HCT116 (cell line): ENCODE results near the gene KRT13.

Experiments
- CBX3 ChIP-seq: IDR thresholded peaks from 2 replicates; pipeline ENCODE4 v1.6.1; 2012; ENCODE audit warnings: low read depth
- FOSL1 ChIP-seq: IDR thresholded peaks from 2 replicates; pipeline ENCODE4 v1.6.1; 2012; ENCODE audit warnings: low read depth
- JUND ChIP-seq: IDR thresholded peaks from 2 replicates; pipeline ENCODE4 v1.6.1; 2012
- POLR2A ChIP-seq: IDR thresholded peaks from 2 replicates; pipeline ENCODE4 v1.7.0; 2011; ENCODE audit warnings: borderline replicate concordance; ENCODE audit not compliant: insufficient read depth, insufficient read length; ENCODE audit errors: extremely low read depth
- TCF7L2 ChIP-seq: IDR thresholded peaks from 2 replicates; pipeline ENCODE4 v1.7.0; 2011; ENCODE audit warnings: borderline replicate concordance, inconsistent platforms; ENCODE audit not compliant: insufficient read depth, insufficient read length; ENCODE audit errors: extremely low read depth
- TF ChIP-seq, protein P1 (sequence below), 3 experiments: fragments of 200-600 bp in 1 of 3; sonication (generic) in 1 of 3; IDR thresholded peaks in 2 of 3; conservative IDR thresholded peaks in 1 of 3; 2 replicates each; pipeline ENCODE4 v1.5.1; 2012 to 2017; ENCODE audit warnings: low read depth in 2 of 3, low read length in 2 of 3, antibody characterized with exemption in 1 of 3, borderline replicate concordance in 1 of 3, control low read depth in 1 of 3, mild to moderate bottlenecking in 1 of 3, mixed read lengths in 1 of 3, mixed run types in 1 of 3, moderate library complexity in 1 of 3; ENCODE audit not compliant: insufficient read depth in 1 of 3

- TF ChIP-seq POLR2A, result no peak
- TF ChIP-seq TCF7L2, result no peak
- no peak for TF ChIP-seq FOSL1
- no peak for TF ChIP-seq CBX3
- TF ChIP-seq, protein P1, sequence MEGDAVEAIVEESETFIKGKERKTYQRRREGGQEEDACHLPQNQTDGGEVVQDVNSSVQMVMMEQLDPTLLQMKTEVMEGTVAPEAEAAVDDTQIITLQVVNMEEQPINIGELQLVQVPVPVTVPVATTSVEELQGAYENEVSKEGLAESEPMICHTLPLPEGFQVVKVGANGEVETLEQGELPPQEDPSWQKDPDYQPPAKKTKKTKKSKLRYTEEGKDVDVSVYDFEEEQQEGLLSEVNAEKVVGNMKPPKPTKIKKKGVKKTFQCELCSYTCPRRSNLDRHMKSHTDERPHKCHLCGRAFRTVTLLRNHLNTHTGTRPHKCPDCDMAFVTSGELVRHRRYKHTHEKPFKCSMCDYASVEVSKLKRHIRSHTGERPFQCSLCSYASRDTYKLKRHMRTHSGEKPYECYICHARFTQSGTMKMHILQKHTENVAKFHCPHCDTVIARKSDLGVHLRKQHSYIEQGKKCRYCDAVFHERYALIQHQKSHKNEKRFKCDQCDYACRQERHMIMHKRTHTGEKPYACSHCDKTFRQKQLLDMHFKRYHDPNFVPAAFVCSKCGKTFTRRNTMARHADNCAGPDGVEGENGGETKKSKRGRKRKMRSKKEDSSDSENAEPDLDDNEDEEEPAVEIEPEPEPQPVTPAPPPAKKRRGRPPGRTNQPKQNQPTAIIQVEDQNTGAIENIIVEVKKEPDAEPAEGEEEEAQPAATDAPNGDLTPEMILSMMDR (IDR thresholded peaks at IDR 0.05 in 2 of 3, conservative IDR thresholded peaks at IDR 0.05 in 1 of 3; ENCODE audit: borderline replicate concordance in 1 of 3, insufficient read depth in 1 of 3, low read depth in 2 of 3, low read length in 2 of 3), result no peak
- TF ChIP-seq JUND, result no peak
These were observed 33.2 kb upstream of the KRT13 start for GRCh38 chr17:41538565-41538991.
